Colonic mucosa (tissue), 4 donors: ENCODE data around the gene ZMIZ1. TPM values are rescaled to one million over a fixed set of nuclear protein-coding genes. Genes with fewer than 3 reads are reported as not detected.

Source experiments
- DNase-seq: peaks from one replicate; pipeline ENCODE4 v3.0.0-alpha.2; 2020
- H3K27ac ChIP-seq: fragments of 200-600 bp; one replicate; pipeline ENCODE4 v1.8.0; 2021
- H3K27me3 ChIP-seq: fragments of 200-600 bp; one replicate; pipeline ENCODE4 v1.8.0; 2021
- H3K36me3 ChIP-seq: fragments of 200-600 bp; one replicate; pipeline ENCODE4 v1.8.0; 2021
- H3K4me1 ChIP-seq: fragments of 200-600 bp; one replicate; pipeline ENCODE4 v1.8.0; 2021; ENCODE audit warnings: mild to moderate bottlenecking
- H3K4me3 ChIP-seq: fragments of 200-600 bp; one replicate; pipeline ENCODE4 v1.8.0; 2021
- H3K9ac ChIP-seq, 2 donors: one replicate each; pipeline ENCODE4 v1.7.0; 2013; ENCODE audit warnings: control low read depth in 2 of 2, low read depth in 2 of 2, low read length in 2 of 2
- H3K9me3 ChIP-seq: fragments of 200-600 bp; one replicate; pipeline ENCODE4 v1.8.0; 2021
- intact Hi-C: fragments of 100-400 bp; cut with DNase I; formaldehyde crosslinking; loops from one replicate; pipeline ENCODE4 v1.14.1; 2022
- total RNA-seq, 2 donors: library from RNA; stranded (reverse); fragmentation: NEBNext Ultra II Directional in 1 of 2; extraction: Animal tissue kit (Norgen Biotek cat#: 25700) in 1 of 2; gene quantifications; one replicate each; pipeline ENCODE4 v1.2.1, GENCODE V29; 2021
- TF ChIP-seq, protein P1 (sequence below): fragments of 200-600 bp; IDR thresholded peaks from one replicate; pipeline ENCODE4 v1.8.0; 2022; ENCODE audit warnings: antibody characterized with exemption, mild to moderate bottlenecking
- donor health status: healthy.
- donor health status: DM: no; HTN: no; CAD: no.
- donor health status: DM: no; HTN: no; CAD: no.

The ZMIZ1 gene
- total RNA-seq, 2 donors from 2014 or later = 51.0 to 54.0 TPM

DNA sequence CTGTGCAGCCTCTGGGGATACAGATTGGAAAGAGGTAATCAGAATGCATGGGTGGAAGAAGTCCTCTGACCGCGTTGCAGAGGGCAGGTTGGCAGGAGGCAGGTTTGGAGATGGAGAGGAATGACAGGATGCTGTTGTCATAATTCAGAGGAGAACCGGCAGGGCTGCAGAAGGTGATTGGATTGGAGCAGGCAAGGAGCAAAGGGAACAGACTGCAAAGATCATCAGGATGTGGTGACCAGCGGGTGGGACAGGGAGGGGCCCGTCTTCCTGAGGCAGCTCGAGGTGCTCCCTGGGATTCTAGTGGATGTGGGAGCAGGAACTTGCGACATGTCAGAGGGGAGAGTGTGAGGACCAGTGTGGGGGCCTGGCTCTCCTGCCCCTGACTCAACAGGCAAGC lies 200.0 kb downstream of the ZMIZ1 start:
- H3K36me3 ChIP-seq = no peaks in the 10 kb centered on the region
- no peak overlapping the region for H3K4me3 ChIP-seq
- DNase-seq = no peak
- no peaks in the 10 kb centered on the region for H3K27me3 ChIP-seq
- no peak overlapping the region for H3K27ac ChIP-seq
- H3K9ac ChIP-seq = no peak overlapping the region
- no peaks in the 10 kb centered on the region for H3K4me1 ChIP-seq
- intact Hi-C loops = no loop called here
- TF ChIP-seq, protein P1, sequence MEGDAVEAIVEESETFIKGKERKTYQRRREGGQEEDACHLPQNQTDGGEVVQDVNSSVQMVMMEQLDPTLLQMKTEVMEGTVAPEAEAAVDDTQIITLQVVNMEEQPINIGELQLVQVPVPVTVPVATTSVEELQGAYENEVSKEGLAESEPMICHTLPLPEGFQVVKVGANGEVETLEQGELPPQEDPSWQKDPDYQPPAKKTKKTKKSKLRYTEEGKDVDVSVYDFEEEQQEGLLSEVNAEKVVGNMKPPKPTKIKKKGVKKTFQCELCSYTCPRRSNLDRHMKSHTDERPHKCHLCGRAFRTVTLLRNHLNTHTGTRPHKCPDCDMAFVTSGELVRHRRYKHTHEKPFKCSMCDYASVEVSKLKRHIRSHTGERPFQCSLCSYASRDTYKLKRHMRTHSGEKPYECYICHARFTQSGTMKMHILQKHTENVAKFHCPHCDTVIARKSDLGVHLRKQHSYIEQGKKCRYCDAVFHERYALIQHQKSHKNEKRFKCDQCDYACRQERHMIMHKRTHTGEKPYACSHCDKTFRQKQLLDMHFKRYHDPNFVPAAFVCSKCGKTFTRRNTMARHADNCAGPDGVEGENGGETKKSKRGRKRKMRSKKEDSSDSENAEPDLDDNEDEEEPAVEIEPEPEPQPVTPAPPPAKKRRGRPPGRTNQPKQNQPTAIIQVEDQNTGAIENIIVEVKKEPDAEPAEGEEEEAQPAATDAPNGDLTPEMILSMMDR = no peak
- H3K9me3 ChIP-seq = no peaks in the 10 kb centered on the region

- DNase-seq = no peak
- H3K9me3 ChIP-seq = no peaks in the 10 kb centered on the region
- intact Hi-C loops = no loop called here
- no peaks in the 10 kb centered on the region for H3K27me3 ChIP-seq
- H3K4me1 ChIP-seq = no peaks in the 10 kb centered on the region
- no peaks in the 10 kb centered on the region for H3K36me3 ChIP-seq
- TF ChIP-seq, protein P1 = no peak
- H3K9ac ChIP-seq = no peak overlapping the region
- H3K4me3 ChIP-seq = no peak overlapping the region
- no peak overlapping the region for H3K27ac ChIP-seq
Observed at GRCh38 chr10:79269443-79269842, 200.7 kb downstream of the ZMIZ1 start.

DNA sequence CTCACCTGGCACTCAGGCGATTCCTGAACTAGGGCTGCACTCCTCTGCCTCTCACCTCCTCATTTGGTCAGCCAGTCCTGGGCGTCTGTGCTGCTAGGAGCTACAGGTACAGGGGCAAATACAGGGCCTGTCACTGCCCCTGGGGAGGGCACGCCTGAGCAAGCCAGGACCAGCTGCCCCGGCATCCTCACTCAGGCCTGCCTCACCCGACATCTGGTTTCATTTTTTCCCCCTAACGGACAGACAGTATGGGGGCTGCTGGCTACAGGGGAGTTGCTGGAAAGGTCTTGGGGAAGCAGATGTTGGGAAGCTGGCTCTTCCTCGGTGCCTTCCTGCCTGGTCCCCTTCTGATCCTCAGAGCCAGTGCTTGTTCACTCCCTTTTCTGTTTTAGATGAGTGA lies 201.2 kb downstream of the ZMIZ1 start:
- Histone ChIP-seq H3K9me3 (no peaks in the 10 kb centered on the region), H3K27me3 (no peaks in the 10 kb centered on the region), H3K4me3 (no peak overlapping the region), H3K4me1 (no peaks in the 10 kb centered on the region), H3K9ac (no peak overlapping the region), H3K36me3 (no peaks in the 10 kb centered on the region), H3K27ac (peak overlapping the region; percentile 22)
- no peak for DNase-seq
- intact Hi-C loops = no loop called here
- TF ChIP-seq, protein P1 = no peak

DNA sequence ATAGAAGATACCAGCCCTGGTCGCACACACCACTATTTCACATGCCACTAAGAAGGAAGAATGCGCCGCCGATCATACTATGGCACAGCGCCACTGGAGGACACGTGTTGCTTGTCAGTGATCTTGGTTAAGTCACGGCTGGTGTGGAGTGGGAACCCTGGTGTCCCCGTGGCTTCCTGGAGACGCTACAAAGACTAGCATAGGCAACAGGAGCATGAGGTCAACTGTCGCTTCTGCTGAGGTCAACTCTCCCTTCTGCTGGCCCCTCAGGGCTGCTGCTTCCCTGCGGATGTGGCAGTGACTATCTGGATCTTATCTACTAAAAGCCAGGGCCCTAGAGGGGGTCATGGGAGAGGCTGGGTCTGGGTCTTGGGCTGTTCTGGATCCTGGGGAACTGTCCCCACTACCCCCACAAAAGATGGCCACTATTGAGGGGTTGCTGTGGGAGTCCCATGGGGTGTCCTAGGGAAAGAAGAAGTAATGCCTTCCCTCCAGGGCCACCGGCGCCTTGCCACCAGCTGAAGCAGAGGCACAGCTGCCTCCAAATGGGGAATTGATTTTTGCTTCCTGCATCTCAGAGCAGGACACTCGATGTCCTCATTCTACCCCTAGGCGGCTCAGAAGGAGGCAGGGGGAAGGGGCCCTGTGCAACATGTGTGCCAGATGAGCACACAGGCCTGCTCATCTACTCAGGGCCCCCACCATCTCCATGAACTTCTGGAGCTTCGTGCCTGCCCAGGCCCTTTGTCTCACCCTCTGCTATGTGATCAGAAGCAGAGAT lies 201.9 kb downstream of the ZMIZ1 start:
- Histone ChIP-seq H3K9me3 (no peaks in the 10 kb centered on the region), H3K27ac (peak overlapping the region; percentile 22), H3K4me3 (no peak overlapping the region), H3K9ac (no peak overlapping the region), H3K36me3 (no peaks in the 10 kb centered on the region), H3K27me3 (no peaks in the 10 kb centered on the region), H3K4me1 (no peaks in the 10 kb centered on the region)
- intact Hi-C loops = no loop called here
- no peak for DNase-seq
- TF ChIP-seq, protein P1 = no peak

DNA sequence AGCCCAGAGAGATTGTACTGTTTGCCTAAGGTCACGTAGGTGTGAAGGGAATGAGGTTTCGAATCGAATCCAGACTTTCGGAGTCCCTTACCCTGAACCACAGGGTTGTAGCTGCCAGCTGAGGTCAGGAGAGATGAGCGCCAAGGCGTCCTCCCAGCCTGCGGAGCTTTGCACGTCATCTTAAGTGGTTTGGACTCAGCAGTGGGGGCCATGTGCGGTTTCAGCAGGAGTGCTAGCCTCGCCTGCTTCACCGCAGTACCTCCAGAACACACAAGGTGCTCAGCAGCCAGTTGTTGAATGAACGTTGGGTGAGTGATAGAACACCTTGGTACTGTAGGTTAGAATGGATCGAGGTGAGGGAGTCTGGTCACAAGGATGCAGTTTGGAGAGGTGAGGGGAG lies 203.6 kb downstream of the ZMIZ1 start:
- intact Hi-C loops = no loop called here
- no peaks in the 10 kb centered on the region for H3K36me3 ChIP-seq
- H3K4me1 ChIP-seq = no peaks in the 10 kb centered on the region
- TF ChIP-seq, protein P1 = no peak
- no peak overlapping the region for H3K9ac ChIP-seq
- no peak overlapping the region for H3K27ac ChIP-seq
- H3K27me3 ChIP-seq = no peaks in the 10 kb centered on the region
- H3K4me3 ChIP-seq = no peak overlapping the region
- H3K9me3 ChIP-seq = no peaks in the 10 kb centered on the region
- no peak for DNase-seq
